Glomerular visceral epithelial cell (primary cell): ENCODE data around the gene FBXO11.
"Not testable (repeated sequence)": the region's sequence is repeated elsewhere in the genome, so short reads cannot be mapped to it uniquely, and the experiment has no call there.

Source experiments
- DNase-seq: peaks from one replicate; pipeline ENCODE4 v3.0.0-alpha.2; 2016; ENCODE audit errors: extremely low spot score

The FBXO11 gene

GRCh38 chr2:47897883-47898731, 8.2 kb downstream of the FBXO11 start:
- no peak for DNase-seq

- DNase-seq = not testable (repeated sequence)
Measured at GRCh38 chr2:47897191-47897882, 9.0 kb downstream of the FBXO11 start.

GRCh38 chr2:47896450-47896968, 9.8 kb downstream of the FBXO11 start:
- DNase-seq = no peak

GRCh38 chr2:47893771-47894170, 12.5 kb downstream of the FBXO11 start:
- DNase-seq = no peak

- DNase-seq = no peak
Measured at GRCh38 chr2:47892338-47892730, 14.0 kb downstream of the FBXO11 start.

GRCh38 chr2:47891369-47892337, 14.6 kb downstream of the FBXO11 start:
- DNase-seq = no peak

GRCh38 chr2:47890711-47891368, 15.5 kb downstream of the FBXO11 start:
- no peak for DNase-seq

- DNase-seq = no peak
Measured at GRCh38 chr2:47888581-47889280, 17.6 kb downstream of the FBXO11 start.

GRCh38 chr2:47876912-47877311, 29.4 kb downstream of the FBXO11 start:
- DNase-seq = no peak

GRCh38 chr2:47872941-47873340, 33.4 kb downstream of the FBXO11 start:
- DNase-seq = no peak

GRCh38 chr2:47870641-47871540, 35.4 kb downstream of the FBXO11 start:
- DNase-seq = no peak

- no peak for DNase-seq
Measured at GRCh38 chr2:47869859-47870595, 36.3 kb downstream of the FBXO11 start.

GRCh38 chr2:47868611-47869352, 37.5 kb downstream of the FBXO11 start:
- DNase-seq = no peak

GRCh38 chr2:47867205-47867604, 39.1 kb downstream of the FBXO11 start:
- peak; percentile 50 for DNase-seq

GRCh38 chr2:47864566-47864965, 41.7 kb downstream of the FBXO11 start:
- DNase-seq = no peak

- DNase-seq = no peak
Measured at GRCh38 chr2:47862949-47863348, 43.3 kb downstream of the FBXO11 start.

- not testable (repeated sequence) for DNase-seq
Measured at GRCh38 chr2:47853067-47853777, 53.1 kb downstream of the FBXO11 start.
